Measurements from ENCODE around the gene GLA. TPM values are rescaled to one million over a fixed set of nuclear protein-coding genes. Genes with fewer than 3 reads are reported as not detected.

Gene GLA
- polyA plus RNA-seq, 2 donors, result 16.7 to 19.8 TPM

DNA sequence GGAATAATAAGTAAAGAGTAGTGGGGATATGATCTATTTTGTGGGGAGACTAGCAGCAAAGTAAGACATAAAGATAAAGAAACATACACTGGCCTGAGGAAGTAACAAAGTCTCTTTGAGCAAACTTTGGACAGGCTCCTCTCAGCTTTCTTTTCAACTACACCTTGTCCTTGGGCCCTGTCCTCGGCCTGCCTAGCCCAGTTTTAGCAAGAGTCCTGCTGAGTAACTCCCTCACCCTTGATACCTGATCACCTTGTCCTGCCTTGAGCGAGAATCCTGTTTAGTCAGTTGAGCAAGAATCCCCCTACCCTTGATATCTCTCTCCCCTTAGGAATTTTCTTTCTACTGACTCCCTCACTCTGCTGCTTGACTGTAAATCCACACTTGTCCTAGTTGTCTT, 11.8 kb upstream of the GLA start:
- Histone ChIP-seq H3K27me3 (ENCODE audit: control insufficient read depth in 1 of 2, insufficient read depth in 2 of 2, low read length in 2 of 2) (no peaks in the 10 kb centered on the region), H3K27ac (ENCODE audit: low read depth in 2 of 2, low read length in 1 of 2) (no peak overlapping the region), H3K9me3 (ENCODE audit: control insufficient read depth in 2 of 2, insufficient read depth in 1 of 2, low read depth in 1 of 2, low read length in 1 of 2) (no peaks in the 10 kb centered on the region), H3K4me1 (ENCODE audit: control insufficient read depth in 2 of 2, insufficient read depth in 2 of 2, low read length in 1 of 2) (peaks cover 0 to 3% of the 10 kb centered on the region in 2 donors), H3K4me3 (ENCODE audit: low read depth in 1 of 2, low read length in 2 of 2) (no peak overlapping the region), H3K36me3 (ENCODE audit: control insufficient read depth in 2 of 2, insufficient read depth in 2 of 2, low read length in 1 of 2) (no peaks in the 10 kb centered on the region)
- 42 to 85% methylated on average over 2 of the region's 2 CpGs for WGBS, 2 donors

- WGBS, 2 donors, result 1 to 25% methylated on average over 55 to 56 of the region's 56 CpGs
Measured at GRCh38 chrX:101417981-101418841, 10.5 kb upstream of the GLA start.

GRCh38 chrX:101417190-101417589, 9.5 kb upstream of the GLA start:
- H3K27me3 ChIP-seq (ENCODE audit: control insufficient read depth in 1 of 2, insufficient read depth in 2 of 2, low read length in 2 of 2), result no peaks in the 10 kb centered on the region
- peaks cover 0 to 3% of the 10 kb centered on the region in 2 donors for H3K4me1 ChIP-seq (ENCODE audit: control insufficient read depth in 2 of 2, insufficient read depth in 2 of 2, low read length in 1 of 2)
- 63 to 68% methylated on average over 4 of the region's 4 CpGs for WGBS, 2 donors
- H3K4me3 ChIP-seq (ENCODE audit: low read depth in 1 of 2, low read length in 2 of 2), result peak overlapping the region in 1 of 2 donors; percentile 59
- H3K27ac ChIP-seq (ENCODE audit: low read depth in 2 of 2, low read length in 1 of 2), result no peak overlapping the region
- no peaks in the 10 kb centered on the region for H3K9me3 ChIP-seq (ENCODE audit: control insufficient read depth in 2 of 2, insufficient read depth in 1 of 2, low read depth in 1 of 2, low read length in 1 of 2)
- H3K36me3 ChIP-seq (ENCODE audit: control insufficient read depth in 2 of 2, insufficient read depth in 2 of 2, low read length in 1 of 2), result peaks cover 0 to 5% of the 10 kb centered on the region in 2 donors

More at GRCh38 chrX:101417981-101418841, 10.5 kb upstream of the GLA start:
- Histone ChIP-seq H3K27me3 (ENCODE audit: control insufficient read depth in 1 of 2, insufficient read depth in 2 of 2, low read length in 2 of 2) (no peaks in the 10 kb centered on the region), H3K9me3 (ENCODE audit: control insufficient read depth in 2 of 2, insufficient read depth in 1 of 2, low read depth in 1 of 2, low read length in 1 of 2) (no peaks in the 10 kb centered on the region), H3K36me3 (ENCODE audit: control insufficient read depth in 2 of 2, insufficient read depth in 2 of 2, low read length in 1 of 2) (no peaks in the 10 kb centered on the region), H3K4me3 (ENCODE audit: low read depth in 1 of 2, low read length in 2 of 2) (peak overlapping the region; percentile 59 to 68), H3K4me1 (ENCODE audit: control insufficient read depth in 2 of 2, insufficient read depth in 2 of 2, low read length in 1 of 2) (peaks cover 0 to 3% of the 10 kb centered on the region in 2 donors), H3K27ac (ENCODE audit: low read depth in 2 of 2, low read length in 1 of 2) (peak overlapping the region; percentile 83 to 84)

DNA sequence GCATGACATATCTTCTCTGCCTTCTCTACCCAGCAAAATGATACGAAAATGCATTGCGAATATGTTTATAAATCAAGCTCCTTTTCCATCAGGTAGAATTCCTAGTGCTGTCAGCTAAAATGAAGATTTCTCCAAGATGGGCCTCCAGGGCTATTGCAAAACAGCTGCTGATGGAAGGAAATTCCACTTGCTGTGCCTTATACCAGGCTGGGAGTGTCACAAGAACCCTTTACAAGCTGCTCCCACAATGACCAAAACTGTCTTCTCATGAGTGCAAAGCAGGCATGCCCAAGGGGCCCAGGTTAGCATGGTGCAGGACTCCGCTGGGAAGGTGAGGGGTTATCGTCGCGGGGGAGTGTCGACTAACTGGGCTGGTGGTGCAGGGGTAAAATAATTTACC, 9.0 kb upstream of the GLA start:
- H3K4me3 ChIP-seq (ENCODE audit: low read depth in 1 of 2, low read length in 2 of 2), result no peak overlapping the region
- WGBS, 2 donors, result 85 to 90% methylated on average over 7 of the region's 7 CpGs
- peaks cover 0 to 3% of the 10 kb centered on the region in 2 donors for H3K4me1 ChIP-seq (ENCODE audit: control insufficient read depth in 2 of 2, insufficient read depth in 2 of 2, low read length in 1 of 2)
- H3K27me3 ChIP-seq (ENCODE audit: control insufficient read depth in 1 of 2, insufficient read depth in 2 of 2, low read length in 2 of 2), result no peaks in the 10 kb centered on the region
- peaks cover 0 to 7% of the 10 kb centered on the region in 2 donors for H3K36me3 ChIP-seq (ENCODE audit: control insufficient read depth in 2 of 2, insufficient read depth in 2 of 2, low read length in 1 of 2)
- no peaks in the 10 kb centered on the region for H3K9me3 ChIP-seq (ENCODE audit: control insufficient read depth in 2 of 2, insufficient read depth in 1 of 2, low read depth in 1 of 2, low read length in 1 of 2)
- no peak overlapping the region for H3K27ac ChIP-seq (ENCODE audit: low read depth in 2 of 2, low read length in 1 of 2)

GRCh38 chrX:101415180-101416145, 7.7 kb upstream of the GLA start:
- no peak overlapping the region for H3K4me3 ChIP-seq (ENCODE audit: low read depth in 1 of 2, low read length in 2 of 2)
- 24 to 34% methylated on average over 12 of the region's 12 CpGs for WGBS, 2 donors
- H3K36me3 ChIP-seq (ENCODE audit: control insufficient read depth in 2 of 2, insufficient read depth in 2 of 2, low read length in 1 of 2), result peaks cover 0 to 7% of the 10 kb centered on the region in 2 donors
- H3K27ac ChIP-seq (ENCODE audit: low read depth in 2 of 2, low read length in 1 of 2), result peak overlapping the region in 1 of 2 donors; percentile 41
- H3K9me3 ChIP-seq (ENCODE audit: control insufficient read depth in 2 of 2, insufficient read depth in 1 of 2, low read depth in 1 of 2, low read length in 1 of 2), result no peaks in the 10 kb centered on the region
- no peaks in the 10 kb centered on the region for H3K27me3 ChIP-seq (ENCODE audit: control insufficient read depth in 1 of 2, insufficient read depth in 2 of 2, low read length in 2 of 2)
- H3K4me1 ChIP-seq (ENCODE audit: control insufficient read depth in 2 of 2, insufficient read depth in 2 of 2, low read length in 1 of 2), result peaks cover 0 to 3% of the 10 kb centered on the region in 2 donors

- Histone ChIP-seq H3K4me1 (ENCODE audit: control insufficient read depth in 2 of 2, insufficient read depth in 2 of 2, low read length in 1 of 2) (peaks cover 0 to 3% of the 10 kb centered on the region in 2 donors), H3K27me3 (ENCODE audit: control insufficient read depth in 1 of 2, insufficient read depth in 2 of 2, low read length in 2 of 2) (no peaks in the 10 kb centered on the region), H3K27ac (ENCODE audit: low read depth in 2 of 2, low read length in 1 of 2) (no peak overlapping the region), H3K9me3 (ENCODE audit: control insufficient read depth in 2 of 2, insufficient read depth in 1 of 2, low read depth in 1 of 2, low read length in 1 of 2) (no peaks in the 10 kb centered on the region), H3K36me3 (ENCODE audit: control insufficient read depth in 2 of 2, insufficient read depth in 2 of 2, low read length in 1 of 2) (peaks cover 0 to 7% of the 10 kb centered on the region in 2 donors), H3K4me3 (ENCODE audit: low read depth in 1 of 2, low read length in 2 of 2) (no peak overlapping the region)
- WGBS, 2 donors, result 76 to 80% methylated on average over 10 of the region's 10 CpGs
Measured at GRCh38 chrX:101411984-101412383, 4.3 kb upstream of the GLA start.

GRCh38 chrX:101410461-101410860, 2.7 kb upstream of the GLA start:
- H3K27me3 ChIP-seq (ENCODE audit: control insufficient read depth in 1 of 2, insufficient read depth in 2 of 2, low read length in 2 of 2), result no peaks in the 10 kb centered on the region
- H3K4me1 ChIP-seq (ENCODE audit: control insufficient read depth in 2 of 2, insufficient read depth in 2 of 2, low read length in 1 of 2), result no peaks in the 10 kb centered on the region
- H3K9me3 ChIP-seq (ENCODE audit: control insufficient read depth in 2 of 2, insufficient read depth in 1 of 2, low read depth in 1 of 2, low read length in 1 of 2), result no peaks in the 10 kb centered on the region
- no peak overlapping the region for H3K27ac ChIP-seq (ENCODE audit: low read depth in 2 of 2, low read length in 1 of 2)
- WGBS, 2 donors, result 21 to 40% methylated on average over 7 of the region's 7 CpGs
- H3K4me3 ChIP-seq (ENCODE audit: low read depth in 1 of 2, low read length in 2 of 2), result peak overlapping the region in 1 of 2 donors; percentile 15
- H3K36me3 ChIP-seq (ENCODE audit: control insufficient read depth in 2 of 2, insufficient read depth in 2 of 2, low read length in 1 of 2), result peaks cover 0 to 7% of the 10 kb centered on the region in 2 donors

DNA sequence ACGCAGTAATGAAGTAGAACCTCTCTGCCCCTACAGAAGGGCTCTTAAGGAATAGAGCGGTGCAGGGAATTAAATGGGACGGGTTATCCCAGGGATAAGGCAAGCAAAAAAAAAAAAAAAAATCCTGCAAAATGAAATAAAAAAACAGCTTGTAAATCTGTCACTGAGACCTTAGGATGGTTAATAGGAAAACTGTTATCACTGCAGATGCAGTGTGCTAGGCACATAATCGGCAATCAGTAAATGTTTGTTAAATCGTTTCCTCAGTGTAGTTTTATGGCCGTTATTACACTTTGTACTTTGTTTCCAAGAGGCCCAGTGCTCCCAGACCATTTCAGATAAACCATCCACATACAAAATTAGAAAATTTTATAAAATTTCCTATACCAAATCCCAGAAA, 1.3 kb upstream of the GLA start:
- peak overlapping the region in 1 of 2 donors; percentile 53 for H3K4me3 ChIP-seq (ENCODE audit: low read depth in 1 of 2, low read length in 2 of 2)
- H3K27ac ChIP-seq (ENCODE audit: low read depth in 2 of 2, low read length in 1 of 2), result peak overlapping the region in 1 of 2 donors; percentile 97
- no peaks in the 10 kb centered on the region for H3K4me1 ChIP-seq (ENCODE audit: control insufficient read depth in 2 of 2, insufficient read depth in 2 of 2, low read length in 1 of 2)
- 1 to 32% methylated on average over 6 of the region's 6 CpGs for WGBS, 2 donors
- H3K9me3 ChIP-seq (ENCODE audit: control insufficient read depth in 2 of 2, insufficient read depth in 1 of 2, low read depth in 1 of 2, low read length in 1 of 2), result no peaks in the 10 kb centered on the region
- peaks cover 0 to 7% of the 10 kb centered on the region in 2 donors for H3K36me3 ChIP-seq (ENCODE audit: control insufficient read depth in 2 of 2, insufficient read depth in 2 of 2, low read length in 1 of 2)
- no peaks in the 10 kb centered on the region for H3K27me3 ChIP-seq (ENCODE audit: control insufficient read depth in 1 of 2, insufficient read depth in 2 of 2, low read length in 2 of 2)

DNA sequence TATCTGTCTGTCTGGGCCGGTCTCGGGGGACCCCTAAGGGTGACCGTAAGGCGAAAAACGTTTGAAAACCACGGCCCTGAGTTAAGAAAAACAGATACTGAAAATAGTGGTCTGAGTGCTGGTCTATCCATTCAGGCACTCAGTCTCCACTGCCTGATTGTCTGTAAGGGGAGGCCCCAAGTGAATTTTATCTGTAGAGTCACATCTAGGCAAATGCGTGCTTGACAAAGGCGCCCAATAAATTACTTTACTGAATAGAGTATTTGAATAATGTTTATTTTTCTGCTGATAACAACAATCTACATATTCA, 762 bp upstream of the GLA start:
- Histone ChIP-seq H3K9me3 (ENCODE audit: control insufficient read depth in 2 of 2, insufficient read depth in 1 of 2, low read depth in 1 of 2, low read length in 1 of 2) (peaks cover 0 to 3% of the 10 kb centered on the region in 2 donors), H3K4me3 (ENCODE audit: low read depth in 1 of 2, low read length in 2 of 2) (peak overlapping the region; percentile 53 to 62), H3K36me3 (ENCODE audit: control insufficient read depth in 2 of 2, insufficient read depth in 2 of 2, low read length in 1 of 2) (peaks cover 0 to 7% of the 10 kb centered on the region in 2 donors), H3K4me1 (ENCODE audit: control insufficient read depth in 2 of 2, insufficient read depth in 2 of 2, low read length in 1 of 2) (no peaks in the 10 kb centered on the region), H3K27me3 (ENCODE audit: control insufficient read depth in 1 of 2, insufficient read depth in 2 of 2, low read length in 2 of 2) (no peaks in the 10 kb centered on the region), H3K27ac (ENCODE audit: low read depth in 2 of 2, low read length in 1 of 2) (peak overlapping the region; percentile 97)
- 1 to 32% methylated on average over 8 of the region's 8 CpGs for WGBS, 2 donors
